HEK293 (cell line): Measurements from ENCODE around the gene KLK6.
A peak's percentile ranks its signal among the peaks of the same experiment; 100 is the strongest.

Experiments used
- CTCF ChIA-PET: fragments of 350-600 bp; formaldehyde crosslinking; extraction: SDS; loops from one replicate; lab custom pipeline; 2021; ENCODE audit warnings: antibody characterized with exemption; lab: Yijun Ruan, JAX
- POLR2A ChIA-PET: fragments of 300-600 bp; formaldehyde crosslinking; extraction: SDS; loops from one replicate; lab custom pipeline; 2020; ENCODE audit warnings: antibody characterized with exemption, inconsistent platforms; lab: Yijun Ruan, JAX
- H3K27ac ChIP-seq: fragments of 200-500 bp; sonication (Bioruptor generic); 2 replicates; pipeline ENCODE4 v1.5.1; 2014; ENCODE audit warnings: low read depth, low read length, control low read depth, inconsistent platforms; ENCODE audit errors: extremely low read depth
- H3K36me3 ChIP-seq, 2 experiments: fragments of 200-500 bp in 1 of 2; sonication (Bioruptor generic) in 1 of 2; 1 replicate in 1 of 2; 2 replicates in 1 of 2; pipeline ENCODE4 v1.5.1; 2014 to 2017; ENCODE audit warnings: inconsistent platforms in 2 of 2, low read length in 2 of 2; ENCODE audit not compliant: control insufficient read depth in 2 of 2, insufficient read depth in 1 of 2
- H3K4me1 ChIP-seq: fragments of 200-500 bp; sonication (Bioruptor generic); 2 replicates; pipeline ENCODE4 v1.5.1; 2014; ENCODE audit warnings: mild to moderate bottlenecking, low read length, inconsistent platforms; ENCODE audit not compliant: control insufficient read depth, insufficient read depth
- H3K4me3 ChIP-seq: 2 replicates; pipeline ENCODE4 v1.5.1; 2011; ENCODE audit warnings: low read depth, mild to moderate bottlenecking, control low read depth, low read length, moderate library complexity
- H3K9me3 ChIP-seq: fragments of 200-500 bp; sonication (Bioruptor generic); 2 replicates; pipeline ENCODE4 v1.5.1; 2014; ENCODE audit warnings: low read depth, low read length, inconsistent platforms; ENCODE audit not compliant: control insufficient read depth, insufficient read depth
- HOXA7 ChIP-seq: sonication (generic); formaldehyde crosslinking; IDR thresholded peaks from 2 replicates; pipeline ENCODE4 v1.8.1; 2022; ENCODE audit warnings: missing genetic modification reagents, borderline replicate concordance
- KLF10 ChIP-seq: fragments of 450-650 bp; IDR thresholded peaks from 2 replicates; pipeline ENCODE4 v1.5.1; 2018; ENCODE audit warnings: missing biosample characterization, mild to moderate bottlenecking, missing genetic modification characterization
- PRDM1 ChIP-seq: fragments of 450-650 bp; formaldehyde crosslinking; IDR thresholded peaks from 2 replicates; pipeline ENCODE4; 2016; ENCODE audit warnings: missing biosample characterization, missing genetic modification characterization
- SCRT1 ChIP-seq: fragments of 450-650 bp; formaldehyde crosslinking; IDR thresholded peaks from 2 replicates; pipeline ENCODE4 v1.5.1; 2016; ENCODE audit warnings: missing biosample characterization, missing genetic modification characterization, borderline replicate concordance
- YY2 ChIP-seq: fragments of 450-650 bp; formaldehyde crosslinking; IDR thresholded peaks from 2 replicates; pipeline ENCODE4 v1.5.1; 2016; ENCODE audit warnings: missing biosample characterization, missing genetic modification characterization
- ZIC2 ChIP-seq: fragments of 450-650 bp; formaldehyde crosslinking; IDR thresholded peaks from 2 replicates; pipeline ENCODE4 v1.5.1; 2016; ENCODE audit warnings: missing biosample characterization, missing genetic modification characterization
- ZNF140 ChIP-seq: fragments of 450-650 bp; formaldehyde crosslinking; IDR thresholded peaks from 2 replicates; pipeline ENCODE4 v1.5.1; 2016; ENCODE audit warnings: missing biosample characterization, missing genetic modification characterization
- ZNF155 ChIP-seq: fragments of 450-650 bp; formaldehyde crosslinking; IDR thresholded peaks from 2 replicates; pipeline ENCODE4 v1.5.1; 2016; ENCODE audit warnings: missing biosample characterization, missing genetic modification characterization
- ZNF280D ChIP-seq: fragments of 450-650 bp; formaldehyde crosslinking; IDR thresholded peaks from 2 replicates; pipeline ENCODE4 v1.5.1; 2016; ENCODE audit warnings: missing biosample characterization, missing genetic modification characterization
- ZNF366 ChIP-seq: fragments of 450-650 bp; formaldehyde crosslinking; conservative IDR thresholded peaks from 2 replicates; pipeline ENCODE4 v1.5.1; 2016; ENCODE audit warnings: missing biosample characterization, missing genetic modification characterization
- ZNF391 ChIP-seq: fragments of 450-650 bp; formaldehyde crosslinking; IDR thresholded peaks from 2 replicates; pipeline ENCODE4 v1.5.1; 2016; ENCODE audit warnings: low read depth, missing biosample characterization, missing genetic modification characterization, borderline replicate concordance
- ZNF514 ChIP-seq: fragments of 450-650 bp; formaldehyde crosslinking; IDR thresholded peaks from 2 replicates; pipeline ENCODE4 v1.5.1; 2016; ENCODE audit warnings: missing biosample characterization, missing genetic modification characterization
- ZNF521 ChIP-seq: fragments of 450-650 bp; formaldehyde crosslinking; IDR thresholded peaks from 2 replicates; pipeline ENCODE4 v1.5.1; 2017; ENCODE audit warnings: missing biosample characterization, mild to moderate bottlenecking, missing genetic modification characterization
- ZNF596 ChIP-seq: fragments of 450-650 bp; IDR thresholded peaks from 2 replicates; pipeline ENCODE4 v1.5.0; 2018; ENCODE audit warnings: missing biosample characterization, mild to moderate bottlenecking, missing genetic modification characterization, moderate library complexity
- ZNF664 ChIP-seq: fragments of 450-650 bp; formaldehyde crosslinking; IDR thresholded peaks from 2 replicates; pipeline ENCODE4 v1.5.1; 2016; ENCODE audit warnings: missing biosample characterization, missing genetic modification characterization
- ZNF768 ChIP-seq: fragments of 450-650 bp; formaldehyde crosslinking; IDR thresholded peaks from 2 replicates; pipeline ENCODE4 v1.5.1; 2018; ENCODE audit warnings: missing biosample characterization, mild to moderate bottlenecking, missing genetic modification characterization
- TF ChIP-seq, protein P1 (sequence below): IDR thresholded peaks from 2 replicates; pipeline ENCODE4 v1.6.1; 2011; ENCODE audit warnings: mild to moderate bottlenecking, low read depth, low read length, borderline replicate concordance

The KLK6 gene

DNA sequence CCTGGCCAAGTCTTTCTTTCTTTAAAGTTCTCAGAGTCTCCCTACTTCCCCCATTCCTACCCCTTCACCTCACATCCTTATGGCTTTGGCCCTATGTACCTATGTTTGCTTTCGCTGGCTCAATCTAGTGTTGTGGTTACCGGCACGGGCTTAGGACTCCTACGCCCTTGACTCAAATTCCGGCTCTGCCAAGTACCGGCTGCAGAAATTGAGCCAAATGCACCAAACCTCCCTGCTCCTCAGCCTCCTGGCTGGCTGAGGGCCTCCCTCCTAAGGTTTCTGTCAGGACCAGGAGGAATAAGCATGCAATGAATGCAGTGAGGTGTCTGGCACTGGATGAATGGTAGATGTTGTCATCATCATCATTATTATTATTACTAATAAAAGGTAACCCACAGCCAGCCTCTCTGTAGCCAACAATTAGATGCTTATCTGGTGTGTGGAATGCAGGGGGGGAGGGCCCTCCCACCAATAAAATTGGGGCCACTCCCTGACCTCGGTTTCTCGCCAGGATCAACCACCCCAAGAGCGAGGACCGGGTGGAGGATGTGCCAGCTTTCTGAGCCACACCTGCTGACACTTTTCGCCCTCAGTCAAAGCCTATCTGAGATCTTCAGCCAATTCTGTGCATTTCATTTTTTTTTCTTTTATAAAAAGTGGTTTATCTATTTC lies 37.2 kb downstream of the KLK6 start:
- Histone ChIP-seq H3K27ac (no peak overlapping the region), H3K9me3 (no peaks in the 10 kb centered on the region), H3K4me1 (no peaks in the 10 kb centered on the region), H3K4me3 (no peak overlapping the region), H3K36me3 (no peaks in the 10 kb centered on the region)
- POLR2A ChIA-PET: no interaction called here
- CTCF ChIA-PET: interaction anchor here (0.6 to 2.4 kb wide), 3 partner anchors 20 to 163 kb away, joined by 3 to 28 read pairs (median 4); no protein-coding TSS in a partner anchor
- TF ChIP-seq, protein P1, sequence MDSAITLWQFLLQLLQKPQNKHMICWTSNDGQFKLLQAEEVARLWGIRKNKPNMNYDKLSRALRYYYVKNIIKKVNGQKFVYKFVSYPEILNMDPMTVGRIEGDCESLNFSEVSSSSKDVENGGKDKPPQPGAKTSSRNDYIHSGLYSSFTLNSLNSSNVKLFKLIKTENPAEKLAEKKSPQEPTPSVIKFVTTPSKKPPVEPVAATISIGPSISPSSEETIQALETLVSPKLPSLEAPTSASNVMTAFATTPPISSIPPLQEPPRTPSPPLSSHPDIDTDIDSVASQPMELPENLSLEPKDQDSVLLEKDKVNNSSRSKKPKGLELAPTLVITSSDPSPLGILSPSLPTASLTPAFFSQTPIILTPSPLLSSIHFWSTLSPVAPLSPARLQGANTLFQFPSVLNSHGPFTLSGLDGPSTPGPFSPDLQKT: no peak
- TF ChIP-seq SCRT1 (tag by site-specific recombination): no peak
- TF ChIP-seq ZNF155: no peak

DNA sequence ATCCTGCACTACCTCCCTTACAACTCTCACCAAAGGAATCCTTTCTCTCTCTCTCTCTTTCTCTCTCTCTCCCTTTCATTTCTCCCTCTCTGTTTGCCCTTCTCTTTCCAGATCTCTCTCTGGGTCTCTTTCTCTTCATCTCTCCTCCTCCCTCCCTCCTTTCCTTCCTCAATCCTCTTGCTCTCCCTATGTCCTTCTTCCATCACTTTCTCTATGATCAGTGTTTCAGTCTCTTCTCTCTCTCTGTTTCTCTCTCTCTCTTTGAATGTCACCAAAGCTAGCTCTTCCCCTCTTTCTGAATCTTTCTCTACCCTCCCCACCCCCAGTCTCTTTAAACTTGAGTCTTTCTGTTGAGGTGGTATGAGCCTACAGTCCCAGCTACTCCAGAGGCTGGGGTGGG lies 38.4 kb downstream of the KLK6 start:
- no peaks in the 10 kb centered on the region for H3K9me3 ChIP-seq
- TF ChIP-seq ZNF366 (tag by site-specific recombination) (peak; percentile 52), ZNF596 (tag by site-specific recombination) (peak; percentile 72), ZNF664 (tag by site-specific recombination) (no peak), PRDM1 (peak; percentile 95), KLF10 (no peak), ZNF768 (tag by site-specific recombination) (no peak), ZIC2 (tag by site-specific recombination) (no peak), ZNF391 (no peak), ZNF280D (tag by site-specific recombination) (no peak), ZNF140 (tag by site-specific recombination) (no peak)
- H3K4me3 ChIP-seq: no peak overlapping the region
- no peak overlapping the region for H3K27ac ChIP-seq
- CTCF ChIA-PET: interaction anchor here (0.7 to 2.4 kb wide), 7 partner anchors 9 to 583 kb away, joined by 3 to 28 read pairs (median 5); no protein-coding TSS in a partner anchor
- H3K4me1 ChIP-seq: no peaks in the 10 kb centered on the region
- POLR2A ChIA-PET: interaction anchor here (0.7 kb wide), 1 partner anchor 86 kb away, joined by 5 read pairs; no protein-coding TSS in a partner anchor
- H3K36me3 ChIP-seq: no peaks in the 10 kb centered on the region

- POLR2A ChIA-PET: no interaction called here
- no peaks in the 10 kb centered on the region for H3K36me3 ChIP-seq
- CTCF ChIA-PET: interaction anchor here (0.5 to 1.6 kb wide), 6 partner anchors 11 to 168 kb away, joined by 3 to 5 read pairs (median 3); no protein-coding TSS in a partner anchor
These were observed 40.6 kb downstream of the KLK6 start for GRCh38 chr19:50928831-50929230.

More at GRCh38 chr19:50928831-50929230, 40.6 kb downstream of the KLK6 start:
- no peak overlapping the region for H3K27ac ChIP-seq
- no peak for TF ChIP-seq ZNF521 (tag by site-specific recombination)
- no peak for TF ChIP-seq HOXA7 (CRISPR knock-in tag)
- no peak for TF ChIP-seq YY2
- no peak for TF ChIP-seq ZNF514
- H3K4me3 ChIP-seq: no peak overlapping the region
- no peaks in the 10 kb centered on the region for H3K9me3 ChIP-seq
- no peaks in the 10 kb centered on the region for H3K4me1 ChIP-seq
